SU-DHL-6 (cell line): ENCODE results near the gene RBPMS2.

Experiments used
- H2AFZ ChIP-seq: fragments of 200-600 bp; sonication (generic); 2 replicates; pipeline ENCODE4 v1.6.1; 2014; ENCODE audit warnings: low read depth, mild to moderate bottlenecking, moderate library complexity, mixed read lengths, antibody characterized with exemption, low read length; ENCODE audit not compliant: severe bottlenecking
- H3F3A ChIP-seq: fragments of 200-600 bp; shearing (Covaris generic); 2 replicates; pipeline ENCODE4 v1.6.0; 2016; ENCODE audit warnings: antibody characterized with exemption, mild to moderate bottlenecking; ENCODE audit not compliant: insufficient read depth
- H3K27ac ChIP-seq: fragments of 200-600 bp; sonication (generic); 2 replicates; pipeline ENCODE4 v1.5.1; 2016; ENCODE audit warnings: low read depth, mild to moderate bottlenecking, low read length, moderate library complexity, mixed read lengths
- H3K27me3 ChIP-seq: fragments of 200-600 bp; sonication (generic), shearing (Covaris generic); 2 replicates; pipeline ENCODE4 v1.6.0; 2014; ENCODE audit warnings: mild to moderate bottlenecking, low read length
- H3K36me3 ChIP-seq: fragments of 200-600 bp; sonication (generic); 2 replicates; pipeline ENCODE4 v1.6.1; 2014; ENCODE audit warnings: mild to moderate bottlenecking, low read length, mixed read lengths
- H3K4me2 ChIP-seq: fragments of 300-600, 200-600 bp; shearing (Covaris generic), sonication (generic); 2 replicates; pipeline ENCODE4 v1.6.0; 2014; ENCODE audit warnings: low read length, low read depth, mild to moderate bottlenecking; ENCODE audit not compliant: poor library complexity, severe bottlenecking
- H3K4me3 ChIP-seq: fragments of 200-600 bp; sonication (generic); 2 replicates; pipeline ENCODE4 v1.5.1; 2014; ENCODE audit warnings: antibody characterized with exemption, low read length, mild to moderate bottlenecking, mixed read lengths; ENCODE audit not compliant: insufficient read depth, poor library complexity, severe bottlenecking
- H3K79me2 ChIP-seq: fragments of 200-600 bp; sonication (generic); 2 replicates; pipeline ENCODE4 v1.6.1; 2014; ENCODE audit warnings: mild to moderate bottlenecking, low read length, moderate library complexity; ENCODE audit not compliant: insufficient read depth
- H3K9ac ChIP-seq: fragments of 200-600 bp; sonication (generic); 2 replicates; pipeline ENCODE4 v1.7.0; 2014; ENCODE audit warnings: mild to moderate bottlenecking, low read length
- H3K9me2 ChIP-seq: fragments of 200-600 bp; sonication (generic); replicated peaks from 2 replicates; pipeline ENCODE4 v1.6.1; 2014; ENCODE audit warnings: low read length; ENCODE audit not compliant: insufficient read depth
- H3K9me3 ChIP-seq: fragments of 200-600 bp; sonication (generic); 2 replicates; pipeline ENCODE4 v1.6.1; 2014; ENCODE audit warnings: low read length, mixed read lengths; ENCODE audit not compliant: insufficient read depth
- H4K20me1 ChIP-seq: fragments of 200-600 bp; sonication (generic); 2 replicates; pipeline ENCODE4 v1.6.1; 2014; ENCODE audit warnings: low read depth, mild to moderate bottlenecking, antibody characterized with exemption, low read length, moderate library complexity, mixed read lengths
- CTCF ChIP-seq: fragments of 200-600 bp; sonication (generic); IDR thresholded peaks from one replicate; pipeline ENCODE4 v1.5.1; 2017; ENCODE audit warnings: antibody characterized with exemption, mild to moderate bottlenecking, low read length, moderate library complexity; ENCODE audit not compliant: insufficient read depth, poor library complexity, severe bottlenecking
- EZH2phosphoT487 ChIP-seq: fragments of 200-600 bp; sonication (generic), shearing (Covaris generic); conservative IDR thresholded peaks from 2 replicates; pipeline ENCODE4 v1.6.1; 2018; ENCODE audit warnings: mild to moderate bottlenecking, antibody characterized with exemption, low read length, moderate library complexity, mixed read lengths

Gene RBPMS2

GRCh38 chr15:64713592-64713991 lies 61.8 kb downstream of the RBPMS2 start:
- H3K27ac ChIP-seq, result no peak overlapping the region
- no peaks in the 10 kb centered on the region for H3K9me2 ChIP-seq
- H3K4me3 ChIP-seq, result no peak overlapping the region
- TF ChIP-seq CTCF (no peak), EZH2phosphoT487 (no peak)
- H3K79me2 ChIP-seq, result no peaks in the 10 kb centered on the region
- no peak overlapping the region for H3K9ac ChIP-seq
- H3K27me3 ChIP-seq, result no peaks in the 10 kb centered on the region
- H2AFZ ChIP-seq, result no peak overlapping the region
- H3K36me3 ChIP-seq, result no peaks in the 10 kb centered on the region
- H4K20me1 ChIP-seq, result no peaks in the 10 kb centered on the region
- H3F3A ChIP-seq, result no peaks in the 10 kb centered on the region
- H3K4me2 ChIP-seq, result no peak overlapping the region
- H3K9me3 ChIP-seq, result no peaks in the 10 kb centered on the region

GRCh38 chr15:64712353-64712752 lies 63.0 kb downstream of the RBPMS2 start:
- no peak overlapping the region for H3K4me2 ChIP-seq
- H3K4me3 ChIP-seq, result no peak overlapping the region
- H3K9me3 ChIP-seq, result no peaks in the 10 kb centered on the region
- no peaks in the 10 kb centered on the region for H3F3A ChIP-seq
- H3K9me2 ChIP-seq, result no peaks in the 10 kb centered on the region
- H3K36me3 ChIP-seq, result no peaks in the 10 kb centered on the region
- H2AFZ ChIP-seq, result no peak overlapping the region
- TF ChIP-seq CTCF, result no peak
- TF ChIP-seq EZH2phosphoT487, result no peak
- no peaks in the 10 kb centered on the region for H3K79me2 ChIP-seq
- no peak overlapping the region for H3K9ac ChIP-seq
- H4K20me1 ChIP-seq, result no peaks in the 10 kb centered on the region
- H3K27me3 ChIP-seq, result no peaks in the 10 kb centered on the region
- H3K27ac ChIP-seq, result no peak overlapping the region

GRCh38 chr15:64710676-64711428 lies 64.5 kb downstream of the RBPMS2 start:
- H3K27ac ChIP-seq, result no peak overlapping the region
- H3K9me2 ChIP-seq, result no peaks in the 10 kb centered on the region
- no peaks in the 10 kb centered on the region for H3K79me2 ChIP-seq
- H4K20me1 ChIP-seq, result no peaks in the 10 kb centered on the region
- H3K27me3 ChIP-seq, result no peaks in the 10 kb centered on the region
- H3F3A ChIP-seq, result no peaks in the 10 kb centered on the region
- H3K9ac ChIP-seq, result no peak overlapping the region
- H3K4me2 ChIP-seq, result no peak overlapping the region
- H3K9me3 ChIP-seq, result no peaks in the 10 kb centered on the region
- no peaks in the 10 kb centered on the region for H3K36me3 ChIP-seq
- no peak overlapping the region for H2AFZ ChIP-seq
- TF ChIP-seq CTCF (no peak), EZH2phosphoT487 (no peak)
- H3K4me3 ChIP-seq, result no peak overlapping the region
